CD14-positive monocyte (primary cell): Measurements from ENCODE around the gene RPTOR. TPM values are rescaled to one million over a fixed set of nuclear protein-coding genes. Genes with fewer than 3 reads are reported as not detected.

Source experiments
- DNase-seq, 3 donors: peaks; one replicate each; pipeline ENCODE4 v3.0.0-alpha.2; 2011 to 2022
- H2AFZ ChIP-seq: 2 replicates; pipeline ENCODE4 v1.6.0; 2012; ENCODE audit warnings: mild to moderate bottlenecking, low read depth, low read length, inconsistent platforms; ENCODE audit not compliant: insufficient read depth, poor library complexity, severe bottlenecking
- H3K27ac ChIP-seq, 2 donors: 1 replicate in 1 of 2; 2 replicates in 1 of 2; pipeline ENCODE4 v1.5.1; 2012 to 2013; ENCODE audit warnings: low read length in 2 of 2, control low read depth in 1 of 2, inconsistent platforms in 1 of 2, low read depth in 1 of 2, mild to moderate bottlenecking in 1 of 2
- H3K27me3 ChIP-seq, 2 donors: one replicate each; pipeline versions ENCODE4 v1.6.0 to v1.6.1; 2011 to 2013; ENCODE audit warnings: low read length in 2 of 2; ENCODE audit not compliant: control insufficient read depth in 2 of 2, insufficient read depth in 2 of 2
- H3K36me3 ChIP-seq, 2 donors: replicated peaks in 1 of 2; 1 replicate in 1 of 2; 2 replicates in 1 of 2; pipeline versions ENCODE4 v1.5.1 to v1.6.1; 2012 to 2013; ENCODE audit warnings: low read length in 2 of 2, control low read depth in 1 of 2, inconsistent platforms in 1 of 2, mild to moderate bottlenecking in 1 of 2; ENCODE audit not compliant: insufficient read depth in 2 of 2, control insufficient read depth in 1 of 2
- H3K4me1 ChIP-seq, 2 donors: 1 replicate in 1 of 2; 2 replicates in 1 of 2; pipeline versions ENCODE4 v1.5.1 to v1.6.1; 2012 to 2013; ENCODE audit warnings: low read length in 2 of 2, control low read depth in 1 of 2, inconsistent platforms in 1 of 2, mild to moderate bottlenecking in 1 of 2, moderate library complexity in 1 of 2; ENCODE audit not compliant: insufficient read depth in 2 of 2, control insufficient read depth in 1 of 2
- H3K4me2 ChIP-seq: replicated peaks from 2 replicates; pipeline ENCODE3; 2012; ENCODE audit warnings: low read length, moderate library complexity, mild to moderate bottlenecking; ENCODE audit not compliant: poor library complexity, severe bottlenecking; ENCODE audit errors: extremely low read depth
- H3K4me3 ChIP-seq, 3 experiments: fragments of 200-600 bp in 1 of 3; sonication (generic) in 1 of 3; replicated peaks in 1 of 3; 1 replicate in 2 of 3; 2 replicates in 1 of 3; pipeline ENCODE4 v1.5.1; 2011 to 2013; ENCODE audit warnings: low read length in 3 of 3, mild to moderate bottlenecking in 3 of 3, control low read depth in 2 of 3, low read depth in 2 of 3, inconsistent platforms in 1 of 3, moderate library complexity in 1 of 3
- H3K79me2 ChIP-seq: 2 replicates; pipeline ENCODE4 v1.6.0; 2012; ENCODE audit warnings: mild to moderate bottlenecking, control low read depth, inconsistent platforms, low read length, moderate library complexity; ENCODE audit not compliant: insufficient read depth
- H3K9ac ChIP-seq: 2 replicates; pipeline ENCODE4 v1.6.0; 2017; ENCODE audit warnings: low read length, mild to moderate bottlenecking; ENCODE audit not compliant: insufficient read depth, poor library complexity, severe bottlenecking
- H3K9me3 ChIP-seq, 2 donors: replicated peaks in 1 of 2; 1 replicate in 1 of 2; 2 replicates in 1 of 2; pipeline versions ENCODE4 v1.5.1 to v1.6.1; 2012 to 2013; ENCODE audit warnings: low read length in 2 of 2, control low read depth in 1 of 2; ENCODE audit not compliant: control insufficient read depth in 1 of 2, insufficient read depth in 1 of 2
- H4K20me1 ChIP-seq: 2 replicates; pipeline ENCODE4 v1.6.0; 2012; ENCODE audit warnings: mild to moderate bottlenecking, low read length, control low read depth, moderate library complexity; ENCODE audit not compliant: insufficient read depth
- H3K27ac Mint-ChIP-seq, 7 donors: one replicate each; pipeline ENCODE4 v1.8.0; 2020; ENCODE audit warnings: mild to moderate bottlenecking in 7 of 7, mixed read lengths in 7 of 7, moderate library complexity in 6 of 7, inconsistent platforms in 2 of 7
- H3K27me3 Mint-ChIP-seq, 3 donors: one replicate each; pipeline ENCODE4 v1.8.0; 2021 to 2022; ENCODE audit warnings: low read depth in 3 of 3, mild to moderate bottlenecking in 3 of 3, mixed read lengths in 3 of 3, moderate library complexity in 3 of 3, inconsistent platforms in 1 of 3
- H3K36me3 Mint-ChIP-seq, 2 donors: one replicate each; pipeline ENCODE4 v1.8.0; 2020; ENCODE audit warnings: mixed read lengths in 2 of 2, inconsistent platforms in 1 of 2, mild to moderate bottlenecking in 1 of 2
- H3K4me1 Mint-ChIP-seq: one replicate; pipeline ENCODE4 v1.8.0; 2020; ENCODE audit warnings: mild to moderate bottlenecking, mixed read lengths
- H3K4me3 Mint-ChIP-seq, 2 donors: one replicate each; pipeline ENCODE4 v1.8.0; 2020; ENCODE audit warnings: mild to moderate bottlenecking in 2 of 2, mixed read lengths in 2 of 2, moderate library complexity in 1 of 2
- H3K9me3 Mint-ChIP-seq, 7 donors: one replicate each; pipeline ENCODE4 v1.8.0; 2020 to 2022; ENCODE audit warnings: mixed read lengths in 7 of 7, mild to moderate bottlenecking in 6 of 7, moderate library complexity in 6 of 7, inconsistent platforms in 2 of 7
- WGBS: methylation state at CpG from one replicate; pipeline ENCODE4 v1.1.5; 2013; ENCODE audit warnings: missing lambda C conversion rate; ENCODE audit not compliant: insufficient coverage; 5-methylcytosine and 5-hydroxymethylcytosine counted together
- intact Hi-C, 2 donors: fragments of 100-400 bp; cut with micrococcal nuclease; formaldehyde crosslinking; loops; one replicate each; pipeline versions ENCODE4 v1.15.0 to v1.15.1; 2023
- polyA plus RNA-seq, 3 donors: library from polyadenylated mRNA; depleted of rRNA in 1 of 3; unstranded in 2 of 3; stranded (reverse) in 1 of 3; fragments of 300-500 nt in 2 of 3; fragments of >200 nt in 1 of 3; fragmentation: Illumina TruSeq in 2 of 3; gene quantifications; 1 replicate in 2 of 3; 2 replicates in 1 of 3; pipeline ENCODE4 v1.2.3, GENCODE V29; 2012 to 2021
- TF ChIP-seq, protein P1 (sequence below): fragments of 200-600 bp; IDR thresholded peaks from one replicate; pipeline ENCODE4 v1.8.0; 2022; ENCODE audit warnings: antibody characterized with exemption, mild to moderate bottlenecking

RPTOR gene
- polyA plus RNA-seq, 3 donors = 1.1 to 8.7 (median 2.6) TPM

DNA sequence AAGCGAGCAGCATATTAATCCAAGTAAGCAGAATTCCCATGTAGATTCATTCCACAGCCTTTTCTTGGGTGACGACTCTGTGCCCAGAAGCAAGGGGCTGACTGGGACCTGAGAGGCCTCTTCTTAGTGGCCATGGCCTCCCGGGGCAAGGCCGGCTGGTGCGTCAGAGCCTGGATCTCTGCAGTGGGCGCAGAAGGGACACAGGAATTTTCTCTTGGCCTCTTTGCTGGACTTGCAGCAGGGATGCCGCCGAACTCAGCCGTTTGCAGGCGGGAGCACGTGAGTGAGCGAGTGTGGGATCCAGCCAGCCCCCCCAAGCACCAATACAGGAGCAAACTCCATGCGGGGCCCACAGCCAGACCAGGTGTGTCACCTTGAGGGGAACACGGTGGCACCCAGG is 151.8 kb downstream of the RPTOR start:
- H3K9me3 ChIP-seq = no peaks in the 10 kb centered on the region
- no peak overlapping the region for H3K4me3 Mint-ChIP-seq
- peaks cover 17% of the 10 kb centered on the region for H3K79me2 ChIP-seq
- H3K4me3 ChIP-seq = no peak overlapping the region
- no peak for DNase-seq
- no peak overlapping the region for H3K27ac ChIP-seq
- peaks cover 0 to 7% (median 1%) of the 10 kb centered on the region in 7 donors for H3K9me3 Mint-ChIP-seq
- peaks cover 0 to 1% (median 0%) of the 10 kb centered on the region in 3 donors for H3K27me3 Mint-ChIP-seq
- no peaks in the 10 kb centered on the region for H3K36me3 ChIP-seq
- peaks cover 54% of the 10 kb centered on the region for H4K20me1 ChIP-seq
- no peak overlapping the region for H3K27ac Mint-ChIP-seq
- no peaks in the 10 kb centered on the region for H3K27me3 ChIP-seq
- no peaks in the 10 kb centered on the region for H3K4me1 ChIP-seq
- intact Hi-C loops = no loop called here
- 87% methylated on average over 10 of the region's 14 CpGs for WGBS
- H2AFZ ChIP-seq = no peak overlapping the region
- no peak overlapping the region for H3K9ac ChIP-seq
- no peaks in the 10 kb centered on the region for H3K36me3 Mint-ChIP-seq
- no peak overlapping the region for H3K4me2 ChIP-seq
- TF ChIP-seq, protein P1, sequence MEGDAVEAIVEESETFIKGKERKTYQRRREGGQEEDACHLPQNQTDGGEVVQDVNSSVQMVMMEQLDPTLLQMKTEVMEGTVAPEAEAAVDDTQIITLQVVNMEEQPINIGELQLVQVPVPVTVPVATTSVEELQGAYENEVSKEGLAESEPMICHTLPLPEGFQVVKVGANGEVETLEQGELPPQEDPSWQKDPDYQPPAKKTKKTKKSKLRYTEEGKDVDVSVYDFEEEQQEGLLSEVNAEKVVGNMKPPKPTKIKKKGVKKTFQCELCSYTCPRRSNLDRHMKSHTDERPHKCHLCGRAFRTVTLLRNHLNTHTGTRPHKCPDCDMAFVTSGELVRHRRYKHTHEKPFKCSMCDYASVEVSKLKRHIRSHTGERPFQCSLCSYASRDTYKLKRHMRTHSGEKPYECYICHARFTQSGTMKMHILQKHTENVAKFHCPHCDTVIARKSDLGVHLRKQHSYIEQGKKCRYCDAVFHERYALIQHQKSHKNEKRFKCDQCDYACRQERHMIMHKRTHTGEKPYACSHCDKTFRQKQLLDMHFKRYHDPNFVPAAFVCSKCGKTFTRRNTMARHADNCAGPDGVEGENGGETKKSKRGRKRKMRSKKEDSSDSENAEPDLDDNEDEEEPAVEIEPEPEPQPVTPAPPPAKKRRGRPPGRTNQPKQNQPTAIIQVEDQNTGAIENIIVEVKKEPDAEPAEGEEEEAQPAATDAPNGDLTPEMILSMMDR = no peak
- H3K4me1 Mint-ChIP-seq = no peaks in the 10 kb centered on the region

DNA sequence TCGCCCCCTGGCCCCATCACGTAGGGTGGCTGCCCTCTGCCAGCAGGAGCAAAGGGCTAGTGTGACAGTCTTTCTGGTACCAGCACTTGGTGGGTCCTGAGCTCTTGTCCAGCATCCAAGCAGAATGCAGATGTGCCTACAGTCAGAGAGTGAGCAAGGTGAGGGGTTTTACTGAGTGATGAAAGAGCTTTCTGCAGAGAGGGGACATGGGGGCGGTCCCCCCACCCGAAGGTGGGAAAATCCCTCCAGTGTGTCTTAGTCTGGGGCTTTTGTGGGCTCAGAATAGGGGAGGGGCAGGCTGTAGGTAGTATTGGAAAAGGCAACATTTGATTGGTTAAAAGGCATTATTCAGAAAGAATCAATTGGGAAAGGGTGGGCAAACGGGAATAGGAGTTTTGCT is 152.3 kb downstream of the RPTOR start:
- Histone ChIP-seq H3K4me1 (no peaks in the 10 kb centered on the region), H3K79me2 (peaks cover 17% of the 10 kb centered on the region), H3K9me3 (no peaks in the 10 kb centered on the region), H3K4me3 (no peak overlapping the region), H3K9ac (no peak overlapping the region), H2AFZ (no peak overlapping the region), H3K36me3 (no peaks in the 10 kb centered on the region), H3K4me2 (no peak overlapping the region), H3K27me3 (no peaks in the 10 kb centered on the region), H4K20me1 (peaks cover 58% of the 10 kb centered on the region), H3K27ac (no peak overlapping the region)
- H3K4me3 Mint-ChIP-seq = no peak overlapping the region
- no peak for DNase-seq
- no peaks in the 10 kb centered on the region for H3K36me3 Mint-ChIP-seq
- H3K27ac Mint-ChIP-seq = no peak overlapping the region
- TF ChIP-seq, protein P1 = no peak
- peaks cover 0 to 1% (median 1%) of the 10 kb centered on the region in 3 donors for H3K27me3 Mint-ChIP-seq
- no peaks in the 10 kb centered on the region for H3K4me1 Mint-ChIP-seq
- 93% methylated on average over 5 of the region's 5 CpGs for WGBS
- intact Hi-C loops = no loop called here
- peaks cover 0 to 7% (median 1%) of the 10 kb centered on the region in 7 donors for H3K9me3 Mint-ChIP-seq
